GM18861 (cell line): Measurements from ENCODE around the gene SPINT2.
"Not testable (repeated sequence)": the region's sequence is repeated elsewhere in the genome, so short reads cannot be mapped to it uniquely, and the experiment has no call there.

ENCODE experiments used
- ATAC-seq: cut with Tn5 transposase; IDR thresholded peaks from one replicate; pipeline ENCODE4 v1.9.1; 2021; ENCODE audit not compliant: unreplicated experiment

The SPINT2 gene

DNA sequence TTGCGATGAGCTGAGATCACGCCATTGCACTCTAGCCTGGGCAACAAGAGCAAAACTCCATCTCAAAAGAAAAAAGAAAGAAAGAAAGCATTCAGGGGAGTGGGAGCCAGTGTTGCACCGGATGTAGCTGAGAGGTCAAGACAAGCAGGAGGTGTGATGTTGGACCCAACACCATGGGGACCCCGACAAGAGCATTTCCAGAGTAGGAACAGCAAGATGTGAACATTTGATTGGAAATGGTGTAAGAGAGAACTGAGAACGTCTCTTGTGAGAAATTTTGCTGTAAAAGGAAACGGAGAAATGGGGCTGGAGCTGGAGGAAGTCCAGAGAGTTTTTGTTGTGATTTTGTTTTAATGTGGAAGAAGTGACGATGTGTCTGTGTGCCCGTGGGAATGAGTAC lies 24.6 kb upstream of the SPINT2 start:
- ATAC-seq: no peak

GRCh38 chr19:38243279-38243673 lies 21.1 kb upstream of the SPINT2 start:
- no peak for ATAC-seq

- no peak for ATAC-seq
These were observed 18.4 kb upstream of the SPINT2 start for GRCh38 chr19:38245826-38246498.

DNA sequence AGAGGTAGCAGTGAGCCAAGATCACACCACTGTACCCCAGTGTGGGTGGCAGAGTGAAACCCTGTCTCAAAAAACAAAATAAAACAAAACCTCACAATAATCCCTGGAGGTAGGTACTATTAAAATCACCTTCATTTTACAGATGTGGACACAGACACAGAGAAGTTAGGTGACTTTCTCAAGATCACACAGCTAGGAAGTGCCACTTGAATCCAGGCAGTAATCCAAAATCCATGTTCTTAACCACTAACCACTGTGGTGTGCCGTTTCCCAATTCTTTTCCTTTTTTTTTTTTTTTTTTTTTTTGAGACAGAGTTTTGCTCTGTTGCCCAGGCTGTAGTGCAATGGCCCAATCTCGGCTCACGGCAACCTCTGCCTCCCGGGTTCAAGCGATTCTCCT lies 17.2 kb upstream of the SPINT2 start:
- ATAC-seq: no peak

DNA sequence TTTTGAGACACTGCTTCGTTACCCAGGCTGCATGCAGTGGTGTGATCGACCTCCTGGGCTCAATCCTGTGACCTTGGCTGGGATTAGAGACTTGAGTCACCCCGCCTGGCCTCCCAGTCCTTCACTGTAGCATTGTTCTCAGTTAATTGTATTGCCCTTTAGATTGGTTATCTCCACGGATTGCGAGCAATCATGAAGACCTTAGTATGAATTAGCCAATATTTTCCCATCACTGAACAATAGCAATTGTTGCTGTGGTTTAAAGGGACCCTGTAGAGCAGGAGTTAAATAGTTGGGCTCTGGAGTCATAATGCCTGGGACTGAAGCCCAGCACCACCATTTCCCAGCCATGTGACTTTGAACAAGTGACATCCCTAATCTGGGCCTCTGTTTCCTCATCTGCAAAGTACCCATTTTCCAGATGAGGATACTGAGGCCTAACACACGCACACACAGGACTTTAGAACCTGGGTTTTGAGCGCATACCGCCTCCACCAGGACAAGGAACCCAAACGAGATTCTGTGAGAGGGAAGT lies 16.6 kb upstream of the SPINT2 start:
- no peak for ATAC-seq

GRCh38 chr19:38248421-38248820 lies 16.0 kb upstream of the SPINT2 start:
- ATAC-seq: no peak

DNA sequence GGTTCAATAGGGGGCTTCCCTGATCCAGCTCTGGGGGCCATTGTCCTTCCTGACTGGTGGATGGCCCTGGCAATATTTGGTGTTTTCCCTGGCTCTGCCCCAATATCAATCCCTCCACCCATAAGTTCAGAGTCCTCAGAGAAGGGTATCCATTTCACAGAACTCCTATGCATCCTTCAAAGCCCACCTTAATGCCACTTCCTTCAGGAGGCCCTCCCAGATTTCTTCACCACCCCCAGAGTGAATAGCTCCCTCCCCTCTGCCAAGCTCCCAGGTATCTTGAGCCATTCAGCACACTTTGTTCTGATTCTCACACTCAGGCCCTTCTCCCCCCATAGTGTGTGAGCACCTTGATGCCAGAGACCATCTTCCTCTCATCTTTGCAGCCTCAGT lies 13.9 kb upstream of the SPINT2 start:
- ATAC-seq: no peak

DNA sequence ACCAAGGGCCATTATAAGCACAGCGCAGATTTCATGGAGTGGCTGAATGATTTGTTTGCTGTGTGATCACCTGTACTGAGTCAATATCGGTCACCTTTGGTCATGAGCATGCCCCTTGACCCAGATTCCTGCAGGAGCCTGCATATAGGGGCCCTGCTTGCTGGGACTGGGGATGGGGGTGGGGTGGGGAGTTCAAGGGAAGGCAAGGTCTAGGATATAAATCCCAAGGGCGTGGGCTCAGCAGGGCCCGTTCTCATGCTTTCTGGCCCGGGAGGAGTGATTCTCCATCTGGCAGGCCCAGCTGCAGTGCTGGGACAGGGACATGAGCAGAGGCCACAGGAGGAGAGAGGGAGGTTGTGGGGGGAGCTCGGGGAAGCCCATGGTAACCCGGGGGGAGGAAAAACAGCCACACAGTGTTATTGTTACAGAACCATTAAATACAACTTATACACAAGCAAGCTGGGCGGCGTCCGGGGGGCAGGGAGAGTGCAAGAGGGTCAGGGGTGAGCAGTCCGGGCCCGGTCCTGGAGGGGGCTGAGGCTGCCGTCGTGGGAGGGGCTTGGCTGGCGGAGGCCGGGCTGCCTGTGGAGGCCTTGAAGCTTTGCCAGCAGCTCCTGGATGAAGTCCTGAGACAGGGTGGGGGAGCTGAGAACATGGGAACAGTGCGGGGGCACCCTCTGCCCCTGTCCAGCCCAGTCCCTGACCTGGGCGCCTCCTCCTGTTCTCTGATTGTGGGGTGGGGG lies 13.4 kb upstream of the SPINT2 start:
- ATAC-seq: no peak

DNA sequence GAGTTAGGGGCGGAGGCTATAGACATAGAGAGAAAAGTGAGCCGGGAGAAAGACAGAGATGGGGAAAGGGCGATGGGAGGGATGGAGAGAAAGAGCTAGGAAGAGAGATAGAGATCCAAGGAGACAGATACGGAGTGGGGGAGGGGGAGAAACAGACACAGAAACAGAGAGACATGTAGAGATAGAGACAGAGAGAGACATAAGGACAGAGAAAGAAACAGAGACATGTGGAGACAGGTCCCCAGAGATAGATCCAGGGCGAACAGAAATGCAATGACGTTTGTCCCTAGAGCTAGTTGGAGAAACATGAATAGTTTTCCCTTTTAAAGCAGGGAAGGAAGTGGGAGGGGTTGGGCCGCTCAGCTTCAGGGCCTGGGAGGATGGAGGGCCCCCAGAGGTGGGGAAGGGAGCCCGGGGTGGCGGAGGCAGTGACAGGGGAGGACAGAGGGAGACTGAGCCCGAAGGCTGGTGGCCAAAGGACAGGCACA lies 12.8 kb upstream of the SPINT2 start:
- no peak for ATAC-seq

GRCh38 chr19:38252385-38252784 lies 12.0 kb upstream of the SPINT2 start:
- no peak for ATAC-seq

- no peak for ATAC-seq
These were observed 11.3 kb upstream of the SPINT2 start for GRCh38 chr19:38252941-38253691.

DNA sequence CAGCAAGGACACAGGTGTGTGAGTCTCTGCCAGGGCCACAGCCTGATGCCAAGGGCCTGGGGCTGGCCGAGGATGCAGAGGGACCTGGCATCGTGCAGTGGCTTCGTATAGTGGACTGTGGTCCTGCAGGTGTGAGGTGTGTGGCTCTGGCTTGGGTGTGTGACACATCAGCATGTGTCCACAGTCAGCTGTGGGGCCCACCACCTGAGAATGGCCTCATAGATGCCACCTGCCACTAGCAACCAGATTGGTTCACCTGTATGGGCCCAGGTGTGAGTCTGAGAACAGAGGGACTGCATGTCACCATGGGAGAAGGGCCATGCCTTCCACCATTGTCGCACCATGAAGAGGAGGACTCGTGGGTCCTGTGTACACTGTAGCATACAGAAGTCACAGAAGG lies 10.6 kb upstream of the SPINT2 start:
- no peak for ATAC-seq

GRCh38 chr19:38255383-38256014 lies 8.9 kb upstream of the SPINT2 start:
- no peak for ATAC-seq

DNA sequence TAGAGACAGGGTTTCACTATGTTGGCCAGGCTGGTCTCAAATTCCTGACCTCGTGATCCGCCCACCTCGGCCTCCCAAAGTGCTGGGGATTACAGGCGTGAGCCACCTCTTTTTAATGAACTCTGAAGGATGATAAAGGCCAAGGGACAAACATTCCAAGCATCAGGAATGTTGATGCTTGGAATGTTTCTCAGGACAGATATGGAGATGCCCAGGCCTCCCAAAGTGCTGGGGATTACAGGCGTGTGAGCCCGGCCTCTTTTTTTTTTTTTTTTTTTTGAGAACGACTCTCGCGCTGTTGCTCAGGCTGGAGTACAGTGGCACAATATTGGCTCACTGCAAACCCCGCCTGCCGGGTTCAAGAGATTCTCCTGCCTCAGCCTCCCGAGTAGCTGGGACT lies 2.4 kb upstream of the SPINT2 start:
- not testable (repeated sequence) for ATAC-seq

- ATAC-seq: no peak
These were observed 1.6 kb upstream of the SPINT2 start for GRCh38 chr19:38262585-38263268.

DNA sequence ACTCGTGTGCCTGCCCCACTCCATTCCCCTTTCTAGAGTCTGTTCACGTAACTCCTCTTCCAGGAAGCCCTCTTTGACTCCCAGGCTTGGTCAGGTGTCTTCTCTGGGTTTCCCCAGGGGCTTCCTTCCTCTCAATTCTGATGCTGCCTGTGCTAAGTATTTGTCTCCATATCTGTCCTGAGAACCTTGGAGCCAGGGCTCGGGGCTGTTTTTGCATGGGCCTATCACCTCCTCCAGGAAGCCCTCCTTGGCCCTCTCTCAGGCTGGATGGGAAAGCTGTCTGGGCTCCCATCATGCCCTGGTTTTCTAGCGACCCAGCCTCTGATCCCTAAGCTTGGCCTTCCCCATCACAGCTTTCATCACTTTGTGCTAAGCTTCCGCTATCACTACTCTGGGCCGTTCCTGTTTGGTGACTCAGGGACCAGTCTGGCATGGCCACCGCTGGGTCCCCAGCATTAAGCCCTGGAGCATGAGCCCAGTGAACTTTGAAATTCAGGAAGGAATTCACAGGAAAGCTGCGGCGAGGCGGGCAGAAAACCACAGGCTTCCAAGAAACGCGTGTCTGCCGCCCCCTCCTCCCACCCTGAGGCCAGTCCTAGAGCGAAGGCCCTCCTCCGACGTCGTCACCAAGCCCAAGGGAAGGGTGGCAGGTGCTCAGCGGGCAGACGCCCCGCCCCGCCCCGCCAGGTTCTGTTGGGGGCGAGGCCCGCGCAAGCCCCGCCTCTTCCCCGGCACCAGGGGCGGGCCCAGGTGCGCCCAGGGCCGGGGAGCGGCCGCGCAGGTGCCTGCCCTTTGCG lies 486 bp upstream of the SPINT2 start:
- ATAC-seq: no peak

DNA sequence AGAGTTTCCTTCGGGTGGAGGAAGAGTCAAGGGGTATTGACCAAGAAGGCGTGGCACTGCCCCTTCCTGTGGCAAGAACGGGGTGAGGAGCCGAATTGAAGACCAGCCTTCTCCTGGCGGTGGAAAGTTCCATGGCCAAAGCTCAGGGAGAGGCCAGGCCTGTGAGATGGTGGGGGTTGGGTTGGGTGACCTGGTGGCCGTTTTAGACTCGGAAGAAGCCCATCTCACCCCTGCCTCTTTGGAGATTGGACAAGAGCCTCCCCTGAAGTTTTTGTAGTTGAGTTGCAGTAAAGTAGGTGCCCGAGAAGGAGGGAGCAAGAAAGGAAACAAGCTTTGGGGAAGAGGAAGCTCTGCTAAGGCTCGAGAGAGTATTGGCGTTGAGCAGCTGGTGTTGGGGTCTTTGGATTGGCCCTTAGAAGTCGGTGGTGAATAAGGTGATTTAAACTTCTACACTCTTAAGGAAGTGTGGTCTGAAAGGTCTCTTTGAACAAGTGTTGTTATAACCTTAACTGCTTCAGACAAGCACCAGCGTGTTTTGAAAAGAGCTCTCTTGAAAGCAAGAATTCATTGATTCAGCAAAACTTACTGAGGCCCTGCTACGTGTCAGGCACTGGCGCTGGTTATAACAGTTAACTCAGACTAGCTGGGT lies 964 bp downstream of the SPINT2 start:
- ATAC-seq: no peak

GRCh38 chr19:38265921-38266429 lies 1.6 kb downstream of the SPINT2 start:
- ATAC-seq: no peak

DNA sequence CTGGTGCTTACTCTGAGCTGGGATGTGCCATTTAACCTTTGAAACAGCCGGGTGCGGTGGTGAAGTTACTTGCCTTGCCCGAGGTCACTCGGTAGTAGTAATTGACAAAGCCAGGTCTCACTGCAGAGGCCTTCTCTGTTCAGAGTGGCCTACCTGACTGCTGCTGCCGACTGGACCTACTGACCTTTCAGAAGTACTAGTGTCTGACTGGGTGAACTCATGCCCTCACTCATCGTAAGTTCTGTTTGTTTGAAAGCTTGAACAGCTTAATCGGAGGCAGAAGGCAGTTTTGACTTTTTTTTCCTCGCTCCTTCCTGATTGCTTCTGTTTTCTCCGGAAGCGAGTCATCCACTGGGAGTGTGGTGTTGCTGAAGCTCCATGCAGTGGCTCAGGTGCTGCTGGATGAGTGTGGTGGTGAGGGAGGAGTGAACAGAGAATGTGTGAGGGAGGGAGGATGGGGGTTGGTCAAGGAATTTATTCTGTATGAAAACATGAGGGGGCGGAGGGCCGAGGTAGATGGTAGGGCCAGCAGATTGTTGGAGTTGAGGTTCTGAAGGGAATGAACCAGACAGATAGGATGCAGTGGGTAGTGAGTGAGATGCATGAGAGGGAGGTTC lies 2.7 kb downstream of the SPINT2 start:
- no peak for ATAC-seq
